HG03025 (cell line): ENCODE measurements around the gene C9orf153.
"Not testable (repeated sequence)": the region's sequence is repeated elsewhere in the genome, so short reads cannot be mapped to it uniquely, and the experiment has no call there.

Experiments used
- ATAC-seq: cut with Tn5 transposase; IDR thresholded peaks from one replicate; pipeline ENCODE4 v1.9.1; 2021; ENCODE audit warnings: mild to moderate bottlenecking, moderate library complexity; ENCODE audit not compliant: unreplicated experiment, low FRiP score

Gene C9orf153

DNA sequence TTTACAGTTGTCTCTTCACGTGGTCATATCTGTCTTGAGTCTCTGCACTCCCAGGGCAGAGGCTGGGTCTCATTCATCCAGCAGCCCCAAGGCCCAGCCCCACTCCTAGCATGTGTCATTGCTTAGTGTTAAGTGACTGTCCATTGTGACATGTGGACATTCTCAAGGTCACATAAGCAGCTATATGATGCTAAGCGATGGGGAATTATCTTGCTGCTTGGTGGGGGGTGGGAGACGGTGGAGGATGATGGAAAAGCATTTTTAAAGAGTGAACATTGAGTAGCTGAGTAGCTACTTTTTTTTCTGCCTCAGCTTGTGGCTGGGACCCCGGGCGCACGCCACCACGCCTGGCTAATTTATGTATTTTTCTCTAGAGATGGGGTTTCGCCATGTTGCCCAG lies at the start of gene C9orf153:
Gene C9orf153 (minus strand): TSS at position 101 of the 400 bp plus-strand sequence. CDS start 30,054 bp downstream, outside the sequence.
- ATAC-seq, result no peak

DNA sequence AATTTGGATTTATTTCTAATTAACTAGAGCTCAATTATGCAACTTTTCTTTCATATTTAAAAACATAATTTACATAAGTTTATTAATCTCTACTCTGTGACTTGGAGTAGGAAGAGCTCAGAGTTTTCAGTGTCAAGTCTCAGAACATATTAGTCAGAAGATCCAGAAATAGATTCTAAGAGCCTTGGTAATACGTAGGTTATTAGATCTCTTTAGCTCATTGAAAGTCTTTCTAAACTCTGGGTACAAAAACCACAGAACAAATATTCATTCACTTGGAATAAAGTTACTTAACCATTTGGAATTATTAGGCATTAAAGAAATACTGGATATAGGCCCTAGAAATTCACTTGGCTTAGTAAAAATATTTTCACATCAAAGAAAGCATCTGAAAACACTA lies 49.2 kb upstream of the C9orf153 start:
- ATAC-seq, result no peak

DNA sequence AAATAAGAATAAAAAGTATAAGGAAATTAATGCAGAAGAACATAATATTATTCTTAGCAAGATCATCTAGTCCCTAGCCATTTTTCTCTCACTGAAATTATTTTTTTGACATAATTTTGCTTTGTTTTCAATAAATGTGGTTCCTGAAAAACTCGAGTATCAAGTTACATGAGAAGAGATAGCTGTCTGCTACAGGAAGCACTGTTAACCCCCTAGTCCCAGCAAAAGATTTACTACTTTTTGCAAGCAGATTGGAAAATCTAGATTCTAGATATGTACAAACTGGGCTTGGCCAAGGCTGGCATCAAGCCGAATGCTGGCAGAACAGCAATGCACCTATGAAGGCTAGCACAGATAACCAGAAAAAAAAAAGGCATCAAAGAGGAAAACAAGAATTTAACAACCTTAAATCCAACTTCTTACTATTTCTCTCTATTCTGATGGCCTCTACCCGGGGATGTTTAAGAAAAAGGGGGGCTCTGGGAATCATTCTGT lies 44.8 kb upstream of the C9orf153 start:
- ATAC-seq, result no peak

DNA sequence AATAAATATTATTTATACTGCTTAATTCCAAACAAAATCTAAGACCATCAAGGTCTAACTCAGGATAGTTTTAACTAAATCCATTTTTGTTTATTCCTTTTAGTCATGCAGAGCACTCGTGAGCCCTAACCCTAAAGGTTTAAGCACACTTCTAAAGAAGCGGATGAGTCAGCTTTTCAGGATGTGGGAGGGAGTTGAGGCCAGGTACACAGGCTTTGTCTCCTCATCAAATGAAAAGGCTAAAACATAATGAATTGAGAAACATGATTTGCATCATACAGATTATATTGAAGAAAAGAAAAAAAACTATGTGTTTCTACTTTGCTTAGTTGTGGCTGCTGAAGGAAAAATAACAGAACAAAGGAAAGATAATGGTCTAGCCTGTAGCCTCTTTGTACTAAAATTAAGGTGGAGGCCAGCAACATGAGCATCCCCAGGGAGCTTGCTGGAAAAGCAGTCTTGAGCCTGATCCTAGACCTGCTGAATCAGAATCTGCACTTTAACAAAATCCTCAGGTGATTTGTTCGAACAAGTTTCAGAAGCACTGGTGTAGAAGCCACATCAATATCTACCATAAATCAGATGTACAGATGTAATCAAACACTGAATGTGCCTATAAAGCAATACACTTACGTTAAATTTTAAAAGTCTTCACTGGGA lies 44.0 kb upstream of the C9orf153 start:
- ATAC-seq, result no peak

- no peak for ATAC-seq
These were observed 42.2 kb upstream of the C9orf153 start for GRCh38 chr9:86301686-86302085.

GRCh38 chr9:86300701-86301100 lies 41.2 kb upstream of the C9orf153 start:
- ATAC-seq, result no peak

- ATAC-seq, result no peak
These were observed 39.4 kb upstream of the C9orf153 start for GRCh38 chr9:86298873-86299272.

DNA sequence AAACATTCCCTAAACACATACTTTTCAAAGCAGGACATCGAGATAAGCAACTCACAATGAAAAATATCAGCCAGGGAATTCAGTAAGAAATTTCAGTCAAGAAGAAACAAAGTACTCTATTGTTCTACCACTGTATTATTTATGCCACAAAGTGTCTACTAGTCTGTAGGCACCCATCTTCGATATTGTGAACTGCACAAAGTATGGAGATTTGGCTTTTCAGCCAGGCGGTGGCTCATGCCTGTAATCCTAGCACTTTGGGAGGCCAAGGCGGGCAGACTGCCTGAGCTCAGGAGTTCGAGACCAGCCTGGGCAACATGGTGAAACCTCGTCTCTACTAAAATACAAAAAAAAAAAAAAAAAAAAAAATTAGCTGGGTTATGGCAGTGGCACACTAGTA lies 30.9 kb upstream of the C9orf153 start:
- not testable (repeated sequence) for ATAC-seq

DNA sequence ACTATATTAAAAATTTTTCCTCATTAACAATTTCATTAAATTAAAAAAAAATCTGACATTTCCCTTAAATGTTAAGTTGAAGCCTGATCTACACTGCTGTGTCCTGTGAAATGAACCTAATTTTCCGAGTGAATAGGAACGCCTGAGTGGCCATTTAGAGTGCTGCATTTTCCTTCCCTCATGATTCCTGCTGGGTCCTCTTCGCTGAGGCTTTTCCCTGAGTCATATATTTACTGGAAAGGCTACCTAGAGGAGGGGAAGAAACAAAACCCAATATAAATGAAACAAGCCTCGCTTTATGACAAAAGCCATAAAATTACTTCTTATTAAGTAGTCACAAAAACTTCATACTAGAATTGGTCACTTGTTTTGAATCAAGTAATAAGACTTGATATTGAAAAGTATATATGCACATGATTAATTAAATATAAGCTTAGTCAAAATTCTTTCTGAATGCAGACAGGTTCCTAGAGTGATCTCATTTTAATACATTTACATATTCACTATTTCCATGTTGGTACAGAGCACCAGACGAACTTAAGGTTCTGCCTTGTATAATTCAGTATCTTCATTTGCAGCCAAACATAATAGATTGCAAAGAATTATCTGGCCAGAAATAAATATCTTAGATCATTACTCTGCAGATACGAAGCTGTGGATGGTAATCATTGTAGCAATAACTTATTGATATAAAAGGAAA lies 29.2 kb upstream of the C9orf153 start:
- ATAC-seq, result no peak

- no peak for ATAC-seq
These were observed 27.6 kb upstream of the C9orf153 start for GRCh38 chr9:86287013-86287412.

DNA sequence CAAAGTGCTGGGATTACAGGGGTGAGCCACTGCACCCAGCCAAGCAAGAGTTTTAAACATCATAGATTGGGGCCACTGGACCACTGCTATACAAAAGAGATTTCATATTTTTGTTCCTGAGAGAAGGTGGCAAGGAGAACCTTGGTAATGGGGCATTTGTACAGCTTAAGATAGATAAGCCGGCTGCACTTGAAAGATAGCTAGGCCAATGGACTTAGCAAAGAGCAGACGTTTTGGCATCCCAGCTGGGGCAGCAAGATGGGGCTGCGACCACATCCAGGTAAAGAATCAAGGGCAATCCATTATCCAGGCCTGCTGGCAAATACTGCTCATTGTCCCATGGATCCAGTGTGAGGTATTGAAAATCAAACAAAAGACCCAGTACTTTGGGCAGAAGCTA lies 26.8 kb upstream of the C9orf153 start:
- ATAC-seq, result no peak

GRCh38 chr9:86285261-86285660 lies 25.8 kb upstream of the C9orf153 start:
- no peak for ATAC-seq

DNA sequence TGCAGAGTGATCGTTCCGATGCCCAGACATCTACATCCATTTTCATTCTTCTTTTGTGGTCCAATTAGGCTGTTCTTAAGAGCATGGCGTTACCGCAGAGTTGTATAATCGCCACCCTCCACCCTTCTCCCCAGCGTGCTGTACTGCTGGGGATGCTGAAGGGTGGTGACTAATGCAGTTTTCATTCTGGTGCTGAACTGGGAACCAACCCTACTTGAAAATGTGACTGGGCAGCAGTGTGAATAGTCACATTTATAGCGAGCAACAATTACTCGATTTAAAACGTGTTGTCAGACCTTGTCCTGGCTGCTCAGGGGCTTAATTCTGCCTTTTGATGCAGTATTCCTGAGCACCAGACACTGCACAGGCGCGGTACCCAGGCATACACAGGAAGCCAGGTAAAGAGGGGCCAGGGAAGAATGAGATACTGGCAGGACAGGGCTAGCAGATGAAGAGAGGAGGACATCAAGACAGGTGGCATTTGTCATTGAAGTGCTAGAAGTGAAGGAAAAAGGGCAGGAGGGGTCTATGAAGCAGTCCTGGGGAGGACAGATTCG lies 23.6 kb upstream of the C9orf153 start:
- ATAC-seq, result peak; percentile 16

DNA sequence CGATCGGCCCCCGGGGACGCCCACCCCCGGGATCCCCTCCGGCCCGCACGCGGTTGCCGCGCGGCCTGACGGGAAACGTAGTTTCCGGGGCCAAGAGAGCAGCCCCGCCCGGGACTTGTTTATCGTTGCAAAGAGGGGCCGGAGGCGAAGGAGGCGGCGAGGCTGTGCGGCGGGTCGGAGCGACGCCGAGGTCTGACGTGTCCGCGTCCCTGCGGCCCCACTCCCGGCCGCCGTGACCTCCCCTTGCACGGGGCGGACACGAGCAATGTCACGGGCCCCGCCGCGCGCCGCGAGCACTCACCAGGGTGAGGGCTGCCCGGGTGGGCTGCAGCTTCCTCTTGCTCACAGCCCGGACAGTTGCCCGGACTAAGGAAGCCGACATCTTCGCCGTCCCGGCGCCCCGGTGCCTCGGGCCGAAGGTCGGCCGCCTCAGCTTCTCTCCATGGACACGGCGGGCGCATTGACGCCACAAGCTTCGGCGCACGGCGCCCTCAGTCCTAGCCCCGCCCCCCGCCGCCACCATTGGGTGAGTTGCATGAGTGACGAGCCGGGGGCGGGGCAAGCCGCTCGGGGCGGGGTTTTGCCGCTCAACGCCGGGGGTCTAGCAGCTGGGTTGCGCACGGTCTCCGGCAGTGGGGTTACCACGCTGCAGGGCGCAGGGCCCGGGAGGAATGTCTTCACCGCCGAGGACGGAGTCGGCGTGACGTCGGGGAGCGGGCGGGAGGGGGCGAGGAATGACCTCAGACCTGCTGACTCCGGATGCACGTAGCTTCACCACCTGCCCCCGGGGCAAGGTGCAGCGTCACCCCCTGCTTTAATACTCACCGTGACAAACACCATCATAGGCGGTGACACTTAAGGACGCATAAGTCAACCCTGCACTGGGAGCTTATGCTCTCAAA lies 22.9 kb upstream of the C9orf153 start, which contains the start of gene ISCA1:
Gene ISCA1 (minus strand): TSS at position 462 of the 902 bp plus-strand sequence. CDS start 80 bp downstream, at position 382.
- peak; percentile 83 for ATAC-seq

DNA sequence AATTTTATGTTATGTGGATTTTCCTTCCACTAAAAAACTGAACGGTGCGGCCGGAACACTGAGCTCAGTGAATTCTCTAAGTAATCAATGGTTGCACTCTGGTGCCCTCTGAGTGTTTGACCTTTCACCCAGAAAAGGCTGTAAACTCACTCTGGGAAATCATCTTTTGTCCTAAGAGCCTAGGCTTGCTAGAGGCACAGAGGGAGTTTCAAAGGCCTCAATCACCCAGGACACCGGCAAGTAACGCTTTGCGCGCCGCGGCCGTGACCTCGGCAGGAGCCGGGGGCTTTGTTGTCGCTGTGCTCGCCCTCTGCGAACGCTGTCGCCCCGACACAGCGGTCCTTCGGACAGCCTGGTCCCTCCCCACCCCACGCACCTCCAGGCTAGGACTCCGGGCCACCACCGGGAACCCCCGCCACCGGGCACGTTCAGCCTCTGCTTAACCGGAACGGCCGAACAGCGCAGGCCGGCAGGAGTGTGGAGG lies 22.2 kb upstream of the C9orf153 start:
- peak; percentile 31 for ATAC-seq

DNA sequence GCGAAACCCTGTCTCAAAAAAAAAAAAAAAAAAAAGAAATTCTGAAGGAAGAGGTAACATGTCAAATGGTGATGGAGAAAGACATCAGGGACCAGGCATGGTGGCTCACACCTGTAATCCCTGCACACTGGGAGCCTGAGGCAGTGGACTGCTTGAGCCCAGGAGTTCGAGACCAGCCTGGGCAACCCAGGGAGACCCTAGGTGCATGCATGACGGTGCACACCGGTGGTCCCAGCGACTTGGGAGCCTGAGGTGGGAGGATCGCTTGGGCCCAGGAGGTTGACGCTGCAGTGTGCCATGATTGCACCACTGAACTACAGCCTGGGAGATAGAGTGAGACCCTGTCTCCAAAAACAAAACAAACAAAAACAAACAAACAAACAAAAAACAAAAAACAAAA lies 21.1 kb upstream of the C9orf153 start:
- no peak for ATAC-seq

GRCh38 chr9:86279839-86280238 lies 20.4 kb upstream of the C9orf153 start:
- ATAC-seq, result no peak

DNA sequence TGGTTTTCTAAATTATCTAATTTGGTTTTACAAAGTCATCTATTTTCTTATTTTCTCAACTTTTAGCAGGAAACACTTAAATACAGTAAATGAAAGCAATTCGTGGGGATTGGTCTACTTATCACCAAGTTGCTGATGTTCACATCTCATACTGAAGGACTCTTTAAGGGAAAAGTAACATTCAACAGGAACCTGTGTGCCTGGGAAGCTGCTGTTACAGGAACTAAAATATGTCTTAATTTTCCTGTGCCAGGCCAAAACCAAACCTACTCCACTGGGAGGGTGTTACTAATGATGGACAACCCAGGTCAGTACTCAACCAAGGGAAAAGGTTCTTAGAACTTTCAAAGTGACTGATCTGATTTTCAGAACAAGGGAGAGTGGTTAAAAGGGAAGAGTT lies 17.6 kb upstream of the C9orf153 start:
- no peak for ATAC-seq

DNA sequence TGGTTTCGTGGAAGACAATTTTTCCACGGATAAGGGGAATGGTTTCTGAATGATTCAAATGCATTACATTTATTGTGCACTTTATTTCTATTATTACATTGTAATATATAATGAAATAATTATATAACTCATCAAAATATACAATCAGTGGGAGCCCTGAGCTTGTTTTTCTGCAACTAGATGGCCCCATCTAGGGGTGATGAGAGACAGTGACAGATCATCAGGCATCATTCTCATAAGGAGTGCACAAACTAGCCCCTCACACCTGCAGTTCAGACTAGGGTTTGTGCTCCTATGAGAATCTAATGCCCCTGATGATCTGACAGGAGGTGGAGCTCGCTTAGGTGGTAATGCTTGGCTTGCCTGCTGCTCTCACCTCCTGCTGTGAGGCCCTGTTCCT lies 16.5 kb upstream of the C9orf153 start:
- no peak for ATAC-seq
